ENCODE results near the gene PCSK7. TPM values are rescaled to one million over a fixed set of nuclear protein-coding genes. Genes with fewer than 3 reads are reported as not detected.

The PCSK7 gene
- total RNA-seq, 1 experiment from 2014 or later = 50.7 TPM

DNA sequence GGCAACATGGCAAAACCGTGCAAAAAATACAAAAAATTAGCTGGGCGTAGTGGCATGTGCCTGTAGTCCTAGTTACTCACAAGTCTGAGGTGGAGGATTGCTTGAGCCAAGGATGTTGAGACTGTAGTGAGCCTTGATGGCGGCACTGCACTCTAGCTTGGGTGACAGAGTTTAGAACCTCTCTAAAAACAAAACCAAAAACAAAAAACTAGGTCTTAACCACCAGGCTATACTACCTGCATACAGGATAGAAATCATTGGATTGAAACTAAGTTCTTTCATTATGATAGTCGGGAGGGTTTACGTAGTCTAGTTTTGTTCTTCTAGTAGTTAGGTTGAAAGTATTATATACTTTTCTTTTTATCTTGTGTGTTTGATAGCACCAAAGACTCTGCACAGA is 6.3 kb upstream of the PCSK7 start:
- Histone ChIP-seq H4K8ac (replicated peaks; ENCODE audit: insufficient read length, low read depth, low read length) (no peak overlapping the region), H2AK5ac (ENCODE audit: insufficient read length, low read length) (no peak overlapping the region), H4K20me1 (ENCODE audit: control insufficient read depth, insufficient read depth, insufficient read length) (no peaks in the 10 kb centered on the region), H2BK20ac (ENCODE audit: low read depth, low read length, poor library complexity, severe bottlenecking) (no peak overlapping the region), H3K27ac (ENCODE audit: insufficient read length, low read depth, low read length) (no peak overlapping the region), H3K4me1 (ENCODE audit: insufficient read depth, low read length) (no peaks in the 10 kb centered on the region), H3T11ph (ENCODE audit: low read length) (no peak overlapping the region), H4K5ac (ENCODE audit: insufficient read length, low read depth, low read length) (no peak overlapping the region), H3K9me3 (ENCODE audit: control insufficient read depth, low read depth, low read length) (no peaks in the 10 kb centered on the region), H3K23ac (ENCODE audit: insufficient read length, low read depth, low read length) (no peak overlapping the region), H2AFZ (ENCODE audit: low read length) (no peak overlapping the region), H2BK120ac (ENCODE audit: low read depth, low read length, poor library complexity, severe bottlenecking) (no peak overlapping the region), H4K91ac (ENCODE audit: insufficient read length, low read depth, low read length) (no peak overlapping the region), H3K79me2 (ENCODE audit: insufficient read depth, low read length) (no peaks in the 10 kb centered on the region), H3K27me3 (ENCODE audit: insufficient read depth, low read length) (no peaks in the 10 kb centered on the region), H2BK15ac (ENCODE audit: low read depth, low read length) (no peak overlapping the region), H3K56ac (ENCODE audit: insufficient read length, low read depth, low read length) (no peak overlapping the region), H3K18ac (ENCODE audit: insufficient read length, low read depth, low read length) (no peak overlapping the region), H2BK12ac (ENCODE audit: insufficient read length, low read depth, low read length) (no peak overlapping the region), H3K4ac (ENCODE audit: low read depth, low read length) (no peak overlapping the region), H3K4me2 (ENCODE audit: insufficient read depth, insufficient read length, low read length) (no peak overlapping the region), H3K23me2 (ENCODE audit: insufficient read length, low read depth, low read length, poor library complexity, severe bottlenecking) (peaks cover 2% of the 10 kb centered on the region), H3K79me1 (ENCODE audit: insufficient read depth, low read depth, low read length, poor library complexity, severe bottlenecking) (no peaks in the 10 kb centered on the region), H3K14ac (ENCODE audit: insufficient read depth, low read length) (no peak overlapping the region), H2BK5ac (ENCODE audit: insufficient read length, low read length) (no peak overlapping the region), H3K9ac (ENCODE audit: extremely low read depth, insufficient read length, low read length) (no peak overlapping the region)
- Mint-ChIP-seq H3K4me1 (peaks cover 11 to 12% of the 10 kb centered on the region in 2 experiments), H3K27me3 (ENCODE audit: low read depth) (no peaks in the 10 kb centered on the region), H3K27ac (no peak overlapping the region), H3K4me3 (no peak overlapping the region), H3K9me3 (no peaks in the 10 kb centered on the region), H3K36me3 (ENCODE audit: insufficient read depth in 1 of 3, low read depth in 3 of 3) (peaks cover 4 to 32% (median 27%) of the 10 kb centered on the region in 3 experiments; a peak in 5 of 7 replicates)
- TF ChIP-seq, protein P1, sequence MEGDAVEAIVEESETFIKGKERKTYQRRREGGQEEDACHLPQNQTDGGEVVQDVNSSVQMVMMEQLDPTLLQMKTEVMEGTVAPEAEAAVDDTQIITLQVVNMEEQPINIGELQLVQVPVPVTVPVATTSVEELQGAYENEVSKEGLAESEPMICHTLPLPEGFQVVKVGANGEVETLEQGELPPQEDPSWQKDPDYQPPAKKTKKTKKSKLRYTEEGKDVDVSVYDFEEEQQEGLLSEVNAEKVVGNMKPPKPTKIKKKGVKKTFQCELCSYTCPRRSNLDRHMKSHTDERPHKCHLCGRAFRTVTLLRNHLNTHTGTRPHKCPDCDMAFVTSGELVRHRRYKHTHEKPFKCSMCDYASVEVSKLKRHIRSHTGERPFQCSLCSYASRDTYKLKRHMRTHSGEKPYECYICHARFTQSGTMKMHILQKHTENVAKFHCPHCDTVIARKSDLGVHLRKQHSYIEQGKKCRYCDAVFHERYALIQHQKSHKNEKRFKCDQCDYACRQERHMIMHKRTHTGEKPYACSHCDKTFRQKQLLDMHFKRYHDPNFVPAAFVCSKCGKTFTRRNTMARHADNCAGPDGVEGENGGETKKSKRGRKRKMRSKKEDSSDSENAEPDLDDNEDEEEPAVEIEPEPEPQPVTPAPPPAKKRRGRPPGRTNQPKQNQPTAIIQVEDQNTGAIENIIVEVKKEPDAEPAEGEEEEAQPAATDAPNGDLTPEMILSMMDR (conservative IDR thresholded peaks at IDR 0.05) = no peak
- WGBS (ENCODE audit: extremely low coverage, insufficient read length, low lambda C conversion rate) = no CpG with 5 or more reads among the region's 5 CpGs
- no peak for DNase-seq
